Testis (tissue), 3 donors: ENCODE measurements around the gene ARHGEF37. TPM values are rescaled to one million over a fixed set of nuclear protein-coding genes. Genes with fewer than 3 reads are reported as not detected.
"Not testable (repeated sequence)": the region's sequence is repeated elsewhere in the genome, so short reads cannot be mapped to it uniquely, and the experiment has no call there.

Experiments used
- DNase-seq: peaks from one replicate; pipeline ENCODE4 v3.0.0-alpha.2; 2019
- H3K27ac ChIP-seq, 2 donors: fragments of 200-600 bp; sonication (generic); one replicate each; pipeline ENCODE4 v1.5.1; 2019
- H3K27me3 ChIP-seq: fragments of 200-600 bp; sonication (generic); one replicate; pipeline ENCODE4 v1.5.1; 2019
- H3K36me3 ChIP-seq: fragments of 200-600 bp; sonication (generic); one replicate; pipeline ENCODE4 v1.5.1; 2017; ENCODE audit warnings: low read depth; ENCODE audit errors: missing control alignments
- H3K4me1 ChIP-seq: fragments of 200-600 bp; sonication (generic); one replicate; pipeline ENCODE4 v1.5.1; 2019
- H3K4me3 ChIP-seq, 2 donors: fragments of 200-600 bp; sonication (generic); one replicate each; pipeline ENCODE4 v1.5.1; 2017 to 2019
- H3K9me3 ChIP-seq: fragments of 200-600 bp; sonication (generic); one replicate; pipeline ENCODE4 v1.5.1; 2017
- POLR2A ChIP-seq: fragments of 450-650 bp; IDR thresholded peaks from one replicate; pipeline ENCODE4 v1.6.1; 2017; ENCODE audit warnings: antibody characterized with exemption, mild to moderate bottlenecking, moderate library complexity
- WGBS, 2 donors: methylation state at CpG; one replicate each; pipeline ENCODE4 v1.1.5; 2018; 5-methylcytosine and 5-hydroxymethylcytosine counted together
- intact Hi-C: fragments of 100-400 bp; cut with DNase I; formaldehyde crosslinking; loops from one replicate; pipeline ENCODE4 v1.15.1; 2023; ENCODE audit warnings: low total_unique reads
- polyA plus RNA-seq: library from polyadenylated mRNA; stranded (reverse); fragments of 350-450 nt; fragmentation: Illumina TruSeq; extraction: RNeasy Lipid Tissue Mini Kit (QIAGEN cat#74804); gene quantifications from one replicate; pipeline ENCODE4 v1.2.3, GENCODE V29; 2014; ENCODE audit warnings: low read depth, low replicate concordance; ENCODE audit not compliant: insufficient read depth
- total RNA-seq, 2 donors: library from RNA; depleted of rRNA; stranded (reverse); fragments of >200 nt; gene quantifications; one replicate each; pipeline ENCODE4 v1.2.3, GENCODE V29; 2016
- TF ChIP-seq, protein P1 (sequence below), 3 experiments: fragments of 450-650 bp in 2 of 3; fragments of 200-600 bp in 1 of 3; sonication (generic) in 1 of 3; IDR thresholded peaks; one replicate each; pipeline ENCODE4 v1.5.1; 2016 to 2019; ENCODE audit warnings: antibody characterized with exemption in 3 of 3, mild to moderate bottlenecking in 2 of 3, moderate library complexity in 1 of 3

Gene ARHGEF37
- total and polyA plus RNA-seq, 3 donors from 2014 or later, result 12.9 to 17.8 (median 13.4) TPM

DNA sequence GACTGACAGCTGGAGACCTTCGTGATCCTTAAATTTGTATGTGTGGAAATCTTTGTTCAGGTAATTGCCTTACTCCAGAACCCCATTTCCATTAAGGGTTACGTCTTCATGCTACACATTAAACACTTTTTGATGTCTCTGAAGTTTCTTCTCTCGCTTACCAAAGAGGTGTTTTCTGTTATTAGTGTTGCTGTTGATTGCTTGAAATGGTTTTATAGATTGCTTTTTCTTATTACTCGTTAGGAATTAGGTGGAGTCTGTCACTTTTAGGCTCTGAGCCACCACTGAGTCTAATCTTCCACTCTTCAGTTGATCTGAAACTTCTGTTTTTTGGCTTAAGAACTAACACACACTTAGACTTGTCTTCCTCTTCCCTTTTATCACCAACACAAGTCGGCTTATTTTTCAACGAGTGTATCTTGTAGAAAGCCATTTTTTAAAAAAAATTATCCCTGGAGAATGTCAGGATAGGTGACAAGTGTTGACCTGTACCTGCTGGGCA lies 86.6 kb downstream of the ARHGEF37 start:
- no peaks in the 10 kb centered on the region for H3K4me1 ChIP-seq
- intact Hi-C loops, result no loop called here
- no peak overlapping the region for H3K27ac ChIP-seq
- H3K4me3 ChIP-seq, result no peak overlapping the region
- H3K27me3 ChIP-seq, result no peaks in the 10 kb centered on the region
- TF ChIP-seq POLR2A, result no peak
- TF ChIP-seq, protein P1, sequence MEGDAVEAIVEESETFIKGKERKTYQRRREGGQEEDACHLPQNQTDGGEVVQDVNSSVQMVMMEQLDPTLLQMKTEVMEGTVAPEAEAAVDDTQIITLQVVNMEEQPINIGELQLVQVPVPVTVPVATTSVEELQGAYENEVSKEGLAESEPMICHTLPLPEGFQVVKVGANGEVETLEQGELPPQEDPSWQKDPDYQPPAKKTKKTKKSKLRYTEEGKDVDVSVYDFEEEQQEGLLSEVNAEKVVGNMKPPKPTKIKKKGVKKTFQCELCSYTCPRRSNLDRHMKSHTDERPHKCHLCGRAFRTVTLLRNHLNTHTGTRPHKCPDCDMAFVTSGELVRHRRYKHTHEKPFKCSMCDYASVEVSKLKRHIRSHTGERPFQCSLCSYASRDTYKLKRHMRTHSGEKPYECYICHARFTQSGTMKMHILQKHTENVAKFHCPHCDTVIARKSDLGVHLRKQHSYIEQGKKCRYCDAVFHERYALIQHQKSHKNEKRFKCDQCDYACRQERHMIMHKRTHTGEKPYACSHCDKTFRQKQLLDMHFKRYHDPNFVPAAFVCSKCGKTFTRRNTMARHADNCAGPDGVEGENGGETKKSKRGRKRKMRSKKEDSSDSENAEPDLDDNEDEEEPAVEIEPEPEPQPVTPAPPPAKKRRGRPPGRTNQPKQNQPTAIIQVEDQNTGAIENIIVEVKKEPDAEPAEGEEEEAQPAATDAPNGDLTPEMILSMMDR (IDR thresholded peaks at IDR 0.05), result peak in 1 of 3 experiments; percentile 6
- 65 to 66% methylated on average over 6 of the region's 6 CpGs for WGBS, 2 donors
- DNase-seq, result no peak
- H3K9me3 ChIP-seq, result no peaks in the 10 kb centered on the region
- H3K36me3 ChIP-seq, result no peaks in the 10 kb centered on the region

DNA sequence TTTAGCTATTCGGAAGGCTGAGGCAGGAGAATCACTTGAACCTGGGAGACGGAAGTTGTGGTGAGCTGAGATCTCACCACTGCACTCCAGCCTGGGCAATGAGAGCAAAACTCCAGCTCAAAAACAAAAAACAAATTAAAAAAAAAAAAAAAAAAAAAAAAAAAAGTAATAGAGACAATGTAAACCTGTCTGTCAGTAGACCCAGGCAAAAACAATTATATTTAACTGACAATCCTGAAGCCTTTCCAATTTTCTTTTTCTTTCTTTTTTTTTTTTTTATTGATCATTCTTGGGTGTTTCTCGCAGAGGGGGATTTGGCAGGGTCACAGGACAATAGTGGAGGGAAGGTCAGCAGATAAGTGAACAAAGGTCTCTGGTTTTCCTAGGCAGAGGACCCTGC lies 88.0 kb downstream of the ARHGEF37 start:
- 73 to 79% methylated on average over 1 of the region's 3 CpGs for WGBS, 2 donors
- H3K36me3 ChIP-seq, H3K9me3 ChIP-seq, H3K27me3 ChIP-seq, intact Hi-C loops, H3K4me3 ChIP-seq, DNase-seq, H3K4me1 ChIP-seq, H3K27ac ChIP-seq: not testable (repeated sequence)

DNA sequence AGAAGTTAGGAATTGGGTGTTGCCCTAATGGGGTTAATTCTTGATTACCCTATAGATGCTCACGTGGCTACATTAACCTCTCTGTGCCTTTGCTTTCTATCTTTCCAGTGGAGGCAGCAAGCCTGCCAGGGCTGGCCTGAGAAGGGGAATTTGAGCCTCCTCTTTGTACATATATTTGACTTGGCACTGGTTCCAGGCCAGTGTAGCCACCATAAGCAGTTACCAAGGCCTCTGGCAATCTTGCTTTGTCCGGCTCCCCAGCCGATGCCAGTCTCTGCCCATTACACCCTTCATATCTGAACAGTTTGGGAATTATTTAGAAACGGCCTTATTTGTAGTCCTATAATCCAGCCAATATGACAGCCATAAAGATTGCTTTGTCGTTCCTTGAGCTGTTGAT lies 90.2 kb downstream of the ARHGEF37 start:
- DNase-seq, result no peak
- no peaks in the 10 kb centered on the region for H3K36me3 ChIP-seq
- WGBS, 2 donors, result 83 to 88% methylated on average over 5 of the region's 5 CpGs
- H3K27ac ChIP-seq, result no peak overlapping the region
- intact Hi-C loops, result no loop called here
- no peaks in the 10 kb centered on the region for H3K27me3 ChIP-seq
- H3K9me3 ChIP-seq, result no peaks in the 10 kb centered on the region
- H3K4me1 ChIP-seq, result no peaks in the 10 kb centered on the region
- no peak overlapping the region for H3K4me3 ChIP-seq
- no peak for TF ChIP-seq POLR2A
- TF ChIP-seq, protein P1 (IDR thresholded peaks at IDR 0.05), result no peak

DNA sequence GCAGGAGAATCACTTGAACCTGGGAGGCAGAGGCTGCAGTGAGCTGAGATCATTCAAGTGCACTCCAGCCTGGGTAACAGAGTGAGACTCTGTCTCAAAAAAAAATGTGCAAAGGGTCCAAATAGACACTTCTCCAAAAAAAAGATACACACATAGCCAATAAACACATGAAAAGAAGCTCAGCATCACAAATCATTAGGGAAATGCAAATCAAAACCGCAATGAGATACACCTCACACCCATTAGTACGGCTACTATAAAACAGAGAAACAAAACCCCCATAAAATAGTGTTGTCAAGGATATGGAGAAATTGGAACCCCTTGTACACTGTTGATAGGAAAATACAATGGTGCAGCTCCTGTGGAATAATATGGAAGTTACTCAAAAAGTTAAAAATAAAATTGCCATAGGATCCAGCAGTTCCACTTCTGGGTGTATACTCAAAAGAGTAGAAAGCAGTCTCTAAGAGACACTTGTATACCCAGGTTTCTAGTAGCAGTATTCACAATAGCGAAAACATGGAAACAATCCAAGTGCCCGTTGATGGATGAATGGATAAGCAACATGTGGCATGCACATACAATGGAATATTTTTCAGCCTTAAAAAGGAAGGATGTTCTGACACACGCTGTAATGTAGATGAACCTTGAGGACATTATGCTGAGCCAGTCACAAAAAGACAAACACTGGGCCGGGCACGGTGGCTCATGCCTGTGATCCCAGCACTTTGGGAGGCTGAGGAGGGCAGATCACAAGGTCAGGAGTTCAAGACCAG lies 91.6 kb downstream of the ARHGEF37 start:
- Histone ChIP-seq H3K27ac (no peak overlapping the region), H3K4me3 (no peak overlapping the region), H3K27me3 (no peaks in the 10 kb centered on the region), H3K9me3 (no peaks in the 10 kb centered on the region), H3K36me3 (no peaks in the 10 kb centered on the region), H3K4me1 (no peaks in the 10 kb centered on the region)
- intact Hi-C loops, result no loop called here
- no peak for TF ChIP-seq POLR2A
- TF ChIP-seq, protein P1 (IDR thresholded peaks at IDR 0.05), result no peak
- no peak for DNase-seq
- 89 to 90% methylated on average over 7 of the region's 7 CpGs for WGBS, 2 donors

DNA sequence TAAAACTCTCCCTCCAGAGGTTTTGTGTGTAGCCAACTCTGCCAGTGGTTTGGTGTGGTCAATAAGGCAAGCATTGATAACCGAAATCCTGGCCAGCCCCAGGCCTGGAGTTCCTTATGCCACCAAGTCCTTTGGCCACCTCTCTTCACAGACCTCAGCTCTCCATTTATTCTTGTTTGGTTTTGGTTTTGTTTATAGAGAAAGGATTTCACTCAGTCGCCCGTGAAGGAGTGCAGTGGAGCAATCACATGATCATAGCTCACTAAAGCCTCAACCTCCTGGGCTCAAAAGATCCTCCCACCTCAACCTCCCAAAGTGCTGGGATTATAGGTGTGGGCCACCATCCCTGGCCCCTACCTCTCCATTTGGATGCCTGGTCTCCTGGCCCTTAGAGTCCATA lies 93.4 kb downstream of the ARHGEF37 start:
- no peak for DNase-seq
- H3K9me3 ChIP-seq, result no peaks in the 10 kb centered on the region
- no peak for TF ChIP-seq POLR2A
- TF ChIP-seq, protein P1 (IDR thresholded peaks at IDR 0.05), result no peak
- WGBS, 2 donors, result 78 to 83% methylated on average over 3 of the region's 3 CpGs
- intact Hi-C loops, result no loop called here
- no peaks in the 10 kb centered on the region for H3K27me3 ChIP-seq
- H3K36me3 ChIP-seq, result no peaks in the 10 kb centered on the region
- no peak overlapping the region for H3K4me3 ChIP-seq
- no peaks in the 10 kb centered on the region for H3K4me1 ChIP-seq
- no peak overlapping the region for H3K27ac ChIP-seq
